Activated CD8-positive, alpha-beta memory T cell treated with anti-CD3 and anti-CD28 coated beads for 4 hours (primary cell): ENCODE measurements around the gene IFNL4.
"Not testable (repeated sequence)": the region's sequence is repeated elsewhere in the genome, so short reads cannot be mapped to it uniquely, and the experiment has no call there.

ENCODE experiments used
- DNase-seq, 2 donors: peaks; one replicate each; pipeline ENCODE4 v3.0.0-alpha.2; 2020; ENCODE audit warnings: low read depth in 2 of 2

IFNL4 gene

DNA sequence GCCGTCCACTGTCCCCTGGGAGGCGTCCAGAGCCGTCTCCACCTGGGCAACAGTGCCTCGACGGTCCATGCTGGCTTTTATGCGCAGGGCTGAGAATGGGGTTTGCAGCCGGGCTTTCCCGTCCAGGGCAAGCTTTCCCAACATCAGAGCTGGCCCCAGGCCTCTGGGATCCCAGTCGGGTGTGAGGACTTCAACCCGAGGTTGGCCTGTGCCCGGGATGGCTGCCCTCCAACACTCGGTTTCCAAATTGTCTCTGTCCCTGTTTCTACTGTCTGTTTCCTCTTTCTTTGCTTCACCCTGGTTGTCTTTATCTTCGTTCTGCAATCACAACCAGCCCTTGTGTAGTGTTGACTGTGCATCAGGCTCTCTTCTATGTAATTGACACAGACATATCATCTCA lies at the start of gene IFNL4:
Gene IFNL4 (minus strand): TSS at position 51 of the 400 bp plus-strand sequence.
- no peak for DNase-seq

GRCh38 chr19:39297931-39298634 lies 49.4 kb upstream of the IFNL4 start:
- peak; percentile 33 to 44 for DNase-seq

GRCh38 chr19:39296906-39297305 lies 48.2 kb upstream of the IFNL4 start:
- DNase-seq: no peak

DNA sequence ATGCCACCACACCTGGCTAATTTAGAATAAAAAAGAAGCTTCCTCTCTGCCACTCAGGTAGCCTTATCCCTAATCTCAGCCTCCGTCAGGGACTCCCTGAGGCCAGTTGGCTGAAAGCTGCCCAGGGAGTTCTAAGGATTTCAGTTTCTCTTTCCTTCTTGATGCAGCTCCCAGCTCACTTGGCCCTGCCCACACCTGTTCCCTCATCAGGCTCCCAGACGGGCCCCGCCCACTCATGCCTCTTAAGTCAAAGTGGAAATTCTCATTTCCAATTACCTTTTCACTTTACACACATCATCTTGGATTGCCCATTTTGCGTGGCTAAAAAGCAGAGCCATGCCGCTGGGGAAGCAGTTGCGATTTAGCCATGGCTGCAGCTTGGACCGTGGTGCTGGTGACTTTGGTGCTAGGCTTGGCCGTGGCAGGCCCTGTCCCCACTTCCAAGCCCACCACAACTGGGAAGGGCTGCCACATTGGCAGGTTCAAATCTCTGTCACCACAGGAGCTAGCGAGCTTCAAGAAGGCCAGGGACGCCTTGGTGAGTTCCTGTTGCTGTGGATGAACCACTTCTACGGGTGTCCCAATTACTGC lies 47.5 kb upstream of the IFNL4 start, which contains the start of gene IFNL1:
Gene IFNL1 (plus strand): TSS at position 353 of the 591 bp plus-strand sequence. CDS start 15 bp downstream, at position 368.
- no peak for DNase-seq

GRCh38 chr19:39293394-39293793 lies 44.7 kb upstream of the IFNL4 start:
- DNase-seq: no peak

DNA sequence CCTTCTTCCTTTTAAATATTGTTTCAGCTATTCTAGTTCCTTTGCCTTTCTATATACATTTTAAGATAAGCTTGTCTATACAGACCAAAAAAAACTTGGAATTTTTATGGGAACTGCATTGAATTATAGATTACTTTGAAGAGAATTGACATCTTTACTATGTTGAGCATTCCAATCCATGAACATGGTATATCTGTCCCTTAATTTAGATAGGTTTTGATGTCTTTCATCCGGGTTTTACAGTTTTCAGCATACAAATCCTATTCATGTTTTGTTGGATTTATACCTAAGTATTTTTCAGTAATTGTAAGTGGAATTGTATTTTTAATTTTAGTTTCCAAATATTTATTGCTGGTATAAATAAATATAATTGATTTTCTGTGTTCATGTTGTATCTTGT lies 35.4 kb upstream of the IFNL4 start:
- DNase-seq: no peak

GRCh38 chr19:39282021-39282420 lies 33.4 kb upstream of the IFNL4 start:
- no peak for DNase-seq

- DNase-seq: no peak
These were observed 28.9 kb upstream of the IFNL4 start for GRCh38 chr19:39277598-39277997.

DNA sequence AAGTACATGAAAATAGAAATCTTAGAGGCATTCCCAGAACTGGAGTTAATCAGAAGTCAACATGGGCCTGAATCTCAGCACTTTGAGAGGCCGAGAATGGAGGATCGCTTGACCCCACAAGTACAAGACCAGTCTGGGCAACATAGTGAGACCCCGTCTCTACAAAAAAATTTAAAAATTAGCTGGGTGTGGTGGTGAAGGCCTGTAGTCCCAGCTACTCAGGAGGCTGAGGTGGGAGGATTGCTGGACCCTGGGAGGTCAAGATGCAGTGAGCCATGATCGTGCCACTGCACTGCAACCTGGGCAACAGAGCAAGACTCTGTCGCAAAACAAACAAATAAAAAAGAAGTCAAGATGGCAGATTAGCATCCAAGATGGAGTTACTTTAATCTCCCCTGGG lies 28.1 kb upstream of the IFNL4 start:
- DNase-seq: no peak

DNA sequence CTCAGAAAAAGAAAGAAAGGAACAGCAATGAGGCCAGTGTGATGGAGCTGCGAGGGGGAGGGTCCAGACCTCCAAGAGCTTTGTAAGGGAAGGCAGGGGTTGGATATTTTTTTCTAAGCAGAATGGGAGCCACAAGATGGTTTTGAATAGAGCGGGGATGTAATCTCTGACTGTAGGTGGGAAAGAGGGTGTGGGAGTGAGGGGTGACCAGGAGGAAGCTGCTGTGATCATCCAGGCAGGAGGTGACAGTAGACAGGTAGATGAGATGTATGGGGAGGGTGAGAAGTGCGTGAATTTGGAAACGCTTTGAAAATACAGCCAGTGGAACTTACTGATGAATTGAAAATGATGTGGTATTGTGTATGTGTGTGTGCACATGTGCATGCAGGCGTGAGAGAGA lies 26.9 kb upstream of the IFNL4 start:
- no peak for DNase-seq

GRCh38 chr19:39273859-39274258 lies 25.2 kb upstream of the IFNL4 start:
- not testable (repeated sequence) for DNase-seq

GRCh38 chr19:39270036-39270871 lies 21.6 kb upstream of the IFNL4 start:
- DNase-seq: no peak

DNA sequence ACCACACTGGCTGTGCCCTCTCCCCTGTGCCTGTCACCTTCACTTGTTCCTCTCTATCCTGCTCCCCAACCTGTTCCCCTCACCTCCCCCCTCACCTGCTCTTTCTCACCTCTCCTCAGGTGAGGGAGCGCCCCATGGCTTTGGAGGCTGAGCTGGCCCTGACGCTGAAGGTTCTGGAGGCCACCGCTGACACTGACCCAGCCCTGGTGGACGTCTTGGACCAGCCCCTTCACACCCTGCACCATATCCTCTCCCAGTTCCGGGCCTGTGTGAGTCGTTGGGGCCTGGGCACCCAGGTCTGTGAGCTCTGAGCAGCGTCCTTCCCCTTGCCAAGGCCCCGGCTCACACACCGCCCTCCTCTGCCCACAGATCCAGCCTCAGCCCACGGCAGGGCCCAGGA lies 20.7 kb upstream of the IFNL4 start:
- not testable (repeated sequence) for DNase-seq

DNA sequence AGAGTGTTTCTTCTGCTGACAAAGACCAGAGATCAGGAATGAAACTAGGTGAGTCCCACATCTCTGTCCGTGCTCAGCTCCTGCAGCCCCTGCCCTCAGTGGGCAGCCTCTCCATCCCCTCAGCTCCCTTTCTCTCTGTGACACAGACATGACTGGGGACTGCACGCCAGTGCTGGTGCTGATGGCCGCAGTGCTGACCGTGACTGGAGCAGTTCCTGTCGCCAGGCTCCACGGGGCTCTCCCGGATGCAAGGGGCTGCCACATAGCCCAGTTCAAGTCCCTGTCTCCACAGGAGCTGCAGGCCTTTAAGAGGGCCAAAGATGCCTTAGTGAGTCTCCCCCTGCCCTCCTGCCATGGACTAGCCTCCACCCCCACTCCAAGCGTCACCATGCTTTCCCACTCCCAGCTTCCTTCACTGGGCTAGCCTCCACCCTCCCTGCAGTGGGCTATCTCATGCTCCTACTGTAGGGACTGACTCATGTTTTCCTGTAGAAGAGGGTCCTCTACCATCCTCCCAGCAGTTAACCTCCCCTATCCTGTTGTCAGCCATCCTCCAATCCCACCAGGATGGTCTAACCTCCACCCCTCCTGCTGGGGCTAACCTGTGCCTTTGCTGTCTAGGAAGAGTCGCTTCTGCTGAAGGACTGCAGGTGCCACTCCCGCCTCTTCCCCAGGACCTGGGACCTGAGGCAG lies 20.0 kb upstream of the IFNL4 start:
- not testable (repeated sequence) for DNase-seq

- not testable (repeated sequence) for DNase-seq
These were observed 19.4 kb upstream of the IFNL4 start, which contains the start of gene IFNL2 for GRCh38 chr19:39268085-39268484. Gene IFNL2 (plus strand): TSS chr19:39268396. CDS start chr19:39268569, 173 bp downstream.

DNA sequence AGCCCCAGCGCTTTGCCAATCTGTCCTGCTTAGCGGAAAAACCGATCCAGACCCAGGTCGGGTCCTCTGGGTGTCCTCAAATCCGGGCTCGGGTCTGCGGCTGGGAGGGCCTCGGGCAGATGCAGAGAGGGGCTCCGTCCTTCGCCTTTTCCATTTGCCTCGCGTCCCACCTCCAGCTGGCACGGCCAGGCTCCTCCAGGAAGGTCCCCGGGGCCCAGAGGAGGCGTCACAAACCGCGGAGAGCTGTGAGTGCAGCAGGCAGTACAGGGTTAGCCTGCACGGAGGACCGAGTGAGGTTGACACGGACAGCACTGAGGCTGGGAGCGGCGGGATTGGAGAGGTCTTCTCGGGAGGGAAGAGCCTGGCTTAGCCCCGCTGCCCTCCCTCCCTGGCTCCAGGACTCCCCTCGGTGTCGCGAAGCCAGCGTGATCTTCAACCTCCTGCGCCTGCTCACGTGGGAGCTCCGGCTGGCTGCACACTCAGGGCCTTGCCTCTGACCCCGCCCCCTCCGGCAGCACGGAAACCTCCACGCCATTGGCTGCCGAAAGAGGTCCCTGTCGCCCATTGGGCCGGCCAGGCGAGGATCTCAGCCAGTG lies 16.8 kb upstream of the IFNL4 start:
- no peak for DNase-seq

DNA sequence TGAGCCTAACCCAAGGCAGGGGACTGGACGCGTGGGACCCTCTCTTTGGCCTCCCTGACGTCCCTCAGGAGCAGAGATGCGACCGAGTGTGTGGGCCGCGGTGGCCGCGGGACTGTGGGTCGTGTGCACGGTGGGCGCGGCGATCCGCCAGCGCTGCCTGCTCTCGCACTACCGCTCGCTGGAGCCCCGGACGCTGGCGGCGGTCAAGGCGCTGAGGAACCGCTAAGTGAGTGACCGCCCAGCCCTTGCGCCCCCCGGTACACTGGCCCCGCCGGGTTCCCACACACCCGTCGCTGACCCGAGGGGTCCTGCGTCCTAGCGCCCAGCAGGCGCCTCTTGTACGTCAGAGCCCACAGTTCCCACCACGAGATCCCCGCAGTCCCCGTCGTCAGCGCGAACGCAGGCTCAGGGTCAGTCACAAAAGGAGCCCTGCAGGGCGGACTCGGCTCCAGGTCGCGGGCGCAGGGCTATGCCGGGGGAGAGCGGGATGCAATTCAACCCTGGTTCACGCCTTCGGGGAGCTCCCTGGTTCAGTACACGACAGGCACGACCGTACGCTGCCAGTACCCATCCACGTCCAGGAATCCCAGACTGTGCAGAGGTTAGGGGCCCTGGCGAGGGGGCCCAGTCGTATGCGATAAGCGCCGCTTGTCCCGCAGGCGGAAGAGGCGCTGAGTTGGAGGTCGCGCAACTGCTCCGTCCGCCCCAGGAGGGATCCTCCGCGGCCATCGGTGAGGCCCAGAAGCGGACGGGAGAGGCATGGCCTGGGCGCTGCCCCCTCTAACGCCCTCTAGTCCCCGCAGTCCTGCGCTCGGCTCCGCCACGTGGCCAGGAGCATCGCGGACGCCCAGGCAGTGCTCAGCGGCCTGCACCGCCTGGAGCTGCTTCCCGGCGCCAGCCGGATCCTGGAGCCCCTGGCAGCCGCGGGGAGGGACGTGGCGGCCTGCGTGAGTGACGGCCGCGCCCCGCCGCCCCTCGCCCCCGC lies 15.9 kb upstream of the IFNL4 start:
- DNase-seq: no peak

DNA sequence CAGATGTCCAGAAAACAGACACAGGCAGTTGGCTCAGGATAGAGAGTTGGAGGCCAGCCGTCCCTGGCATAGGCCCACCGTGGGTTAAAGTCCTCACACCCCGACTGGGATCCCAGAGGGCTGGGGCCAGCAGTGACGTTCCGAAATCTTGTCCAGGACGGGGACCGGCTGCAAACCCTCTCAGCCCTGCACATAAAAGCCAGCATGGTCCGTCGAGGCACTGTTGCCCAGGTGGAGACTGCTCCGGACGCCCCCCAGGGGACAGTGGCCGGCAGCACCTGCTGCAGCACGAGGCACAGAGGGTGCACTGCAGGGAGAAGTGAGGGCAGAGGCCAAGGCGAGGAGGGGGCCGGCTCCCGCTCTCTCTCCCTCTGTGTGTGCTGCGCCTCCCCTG lies 15.3 kb upstream of the IFNL4 start:
- no peak for DNase-seq

DNA sequence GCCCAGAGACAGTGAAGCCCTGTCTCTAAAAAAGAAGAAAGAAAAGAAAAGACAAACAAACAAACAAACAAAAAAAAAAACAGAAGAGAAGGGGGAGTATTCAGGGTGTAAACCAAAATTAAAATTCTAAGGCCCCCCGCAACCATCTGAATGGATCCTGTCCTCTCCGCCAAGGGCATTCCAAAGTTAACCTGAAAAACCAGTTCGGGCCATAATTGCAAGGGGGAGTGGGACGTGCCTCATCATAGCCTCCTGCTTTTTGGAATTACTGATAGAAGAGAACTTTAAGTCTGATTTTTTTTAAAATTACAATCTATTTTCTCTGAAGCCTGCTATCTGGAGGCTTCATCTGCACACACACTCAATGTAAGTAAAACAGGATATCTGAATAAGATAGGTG lies 13.8 kb upstream of the IFNL4 start:
- no peak for DNase-seq

GRCh38 chr19:39261704-39262103 lies 13.0 kb upstream of the IFNL4 start:
- DNase-seq: no peak
